Coronary artery (tissue), 2 donors: Measurements from ENCODE around the gene NPS.

Experiments
- DNase-seq: peaks from one replicate; pipeline ENCODE4 v3.0.0-alpha.2; 2017; ENCODE audit warnings: low spot score
- H3K27ac ChIP-seq, 2 donors: fragments of 200-600 bp; sonication (generic); one replicate each; pipeline ENCODE4 v1.5.1; 2016 to 2019
- H3K4me3 ChIP-seq: fragments of 200-600 bp; sonication (generic); 2 replicates; pipeline ENCODE4 v1.5.1; 2016; ENCODE audit warnings: mild to moderate bottlenecking, moderate library complexity
- CTCF ChIP-seq: fragments of 200-600 bp; sonication (generic); IDR thresholded peaks from one replicate; pipeline ENCODE4 v1.5.1; 2019; ENCODE audit warnings: antibody characterized with exemption

NPS gene

GRCh38 chr10:127549009-127549408 is at the start of gene NPS:
Gene NPS, plus strand, starts transcription at chr10:127549309. Its CDS starts 60 bp downstream, at chr10:127549369.
- H3K27ac ChIP-seq, result no peak within 1 kb of the TSS
- H3K4me3 ChIP-seq, result no peak within 1 kb of the TSS
- no peak for DNase-seq
- TF ChIP-seq CTCF, result no peak

- H3K4me3 ChIP-seq, result no peak overlapping the region
- no peak for DNase-seq
- no peak overlapping the region for H3K27ac ChIP-seq
- TF ChIP-seq CTCF, result no peak
Measured at GRCh38 chr10:127500127-127500526, 49.0 kb upstream of the NPS start.

- Histone ChIP-seq H3K27ac (no peak overlapping the region), H3K4me3 (no peak overlapping the region)
- no peak for TF ChIP-seq CTCF
- DNase-seq, result no peak
Measured at GRCh38 chr10:127506094-127506493, 43.0 kb upstream of the NPS start.

- H3K4me3 ChIP-seq, result no peak overlapping the region
- H3K27ac ChIP-seq, result no peak overlapping the region
- TF ChIP-seq CTCF, result no peak
- no peak for DNase-seq
Measured at GRCh38 chr10:127522298-127522697, 26.8 kb upstream of the NPS start.

GRCh38 chr10:127523476-127523875 is 25.6 kb upstream of the NPS start:
- H3K4me3 ChIP-seq, result no peak overlapping the region
- H3K27ac ChIP-seq, result no peak overlapping the region
- TF ChIP-seq CTCF, result no peak
- no peak for DNase-seq

- TF ChIP-seq CTCF, result no peak
- Histone ChIP-seq H3K4me3 (no peak overlapping the region), H3K27ac (no peak overlapping the region)
- no peak for DNase-seq
Measured at GRCh38 chr10:127524229-127524628, 24.9 kb upstream of the NPS start.

- H3K4me3 ChIP-seq, result no peak overlapping the region
- no peak for DNase-seq
- no peak overlapping the region for H3K27ac ChIP-seq
- no peak for TF ChIP-seq CTCF
Measured at GRCh38 chr10:127524908-127525665, 24.0 kb upstream of the NPS start.
